Activated T-cell treated with anti-CD3 and anti-CD28 coated beads, Interleukin-2, amount 50 U/mL, for 1 hour (primary cell): ENCODE measurements around the gene C2CD2.

Experiments used
- DNase-seq: peaks from one replicate; pipeline ENCODE4 v3.0.0-alpha.2; 2020

The C2CD2 gene

DNA sequence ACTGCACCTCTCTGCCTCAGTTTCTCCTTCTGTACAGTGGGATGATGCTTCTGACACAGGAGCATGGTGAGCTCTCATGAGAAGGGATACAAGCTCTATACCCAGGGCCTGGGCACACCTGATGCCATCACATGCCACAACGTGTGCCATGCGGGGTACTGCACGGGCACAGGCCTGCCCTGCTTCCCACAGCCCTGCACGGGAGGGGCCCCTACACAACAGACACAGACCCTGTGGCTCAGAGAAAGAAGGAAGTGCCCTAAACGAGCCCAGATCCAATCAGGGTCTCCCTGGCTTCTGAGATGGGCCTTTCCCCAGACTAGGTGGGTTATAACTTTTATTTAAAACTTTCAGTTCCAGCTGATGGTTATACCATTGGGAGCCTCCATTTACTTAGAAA, 24.6 kb downstream of the C2CD2 start:
- DNase-seq: no peak

DNA sequence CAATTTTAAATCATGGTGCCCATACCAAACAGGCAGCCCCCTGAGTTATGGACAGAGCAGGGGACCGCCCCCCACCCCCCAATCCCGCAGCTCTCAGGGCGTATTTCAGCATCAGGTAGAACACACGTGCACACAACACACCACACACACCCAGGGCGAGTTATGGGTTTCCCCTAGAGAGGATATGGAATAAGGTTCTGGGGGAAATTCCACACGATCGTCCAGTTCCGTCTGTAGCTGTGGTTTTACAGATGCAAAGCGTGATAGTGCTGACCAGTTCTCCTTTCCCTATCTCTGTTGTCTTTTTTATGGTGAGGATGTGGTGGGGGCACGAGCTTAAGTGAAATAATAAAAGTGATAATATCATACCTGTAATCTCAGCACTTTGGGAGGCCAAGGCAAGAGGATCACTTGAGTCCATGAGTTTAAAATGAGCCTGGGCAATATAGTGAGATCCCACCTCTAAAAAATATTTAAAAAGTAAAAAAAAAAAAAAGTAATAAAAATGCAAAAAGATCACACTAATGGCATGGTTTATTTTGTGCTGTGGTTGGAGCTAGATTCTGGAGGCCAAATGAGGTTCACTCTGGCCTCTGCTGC, 25.1 kb downstream of the C2CD2 start:
- DNase-seq: no peak

DNA sequence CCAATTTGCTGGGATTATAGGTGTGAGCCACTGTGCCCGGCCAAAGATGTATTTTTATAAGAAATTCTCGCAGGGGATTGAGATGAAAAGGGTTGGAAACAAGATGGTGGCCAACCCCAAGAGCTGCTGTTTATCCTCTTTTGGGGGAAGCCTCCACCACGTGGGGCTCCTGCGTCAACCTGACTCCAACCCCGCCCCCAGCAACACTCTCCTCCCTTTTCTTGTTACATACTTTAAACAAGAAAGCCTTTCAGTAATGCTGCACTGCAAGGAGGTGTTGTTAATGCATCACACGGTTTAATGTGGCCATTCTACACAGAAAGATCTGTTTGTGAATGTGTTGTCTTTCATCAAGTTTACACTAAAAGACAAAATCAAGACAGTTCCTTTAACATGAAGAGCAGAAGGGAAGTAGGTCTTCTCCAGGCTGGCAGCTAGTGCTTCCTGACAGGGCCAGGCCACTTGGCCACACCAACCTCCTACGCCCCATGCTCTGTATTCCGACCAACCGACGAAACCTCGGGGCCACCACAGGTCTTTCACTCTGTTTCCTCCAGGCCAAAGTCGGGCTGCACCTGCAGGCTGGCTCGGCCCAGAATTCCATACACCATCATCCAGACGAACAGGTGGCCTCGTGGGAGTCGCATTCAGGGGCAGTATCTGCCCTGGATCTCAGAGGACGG, 25.9 kb downstream of the C2CD2 start:
- DNase-seq: no peak

DNA sequence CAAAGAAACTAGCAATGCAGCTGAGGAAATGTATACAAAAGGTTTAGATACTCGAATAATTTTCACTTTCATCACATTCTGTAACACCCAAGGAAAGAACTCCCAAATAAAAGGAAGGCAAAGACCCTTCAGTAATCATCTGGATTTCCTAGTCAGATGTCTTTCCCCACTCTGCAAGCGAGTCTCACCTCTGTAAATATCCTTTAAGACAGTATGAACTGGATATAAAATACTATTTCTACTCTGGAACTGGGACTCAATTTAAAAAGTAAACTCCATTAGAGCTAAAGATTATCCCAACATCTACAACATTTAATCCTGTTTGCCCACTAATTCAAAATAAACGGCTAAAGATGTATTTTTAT, 27.0 kb downstream of the C2CD2 start:
- DNase-seq: no peak

DNA sequence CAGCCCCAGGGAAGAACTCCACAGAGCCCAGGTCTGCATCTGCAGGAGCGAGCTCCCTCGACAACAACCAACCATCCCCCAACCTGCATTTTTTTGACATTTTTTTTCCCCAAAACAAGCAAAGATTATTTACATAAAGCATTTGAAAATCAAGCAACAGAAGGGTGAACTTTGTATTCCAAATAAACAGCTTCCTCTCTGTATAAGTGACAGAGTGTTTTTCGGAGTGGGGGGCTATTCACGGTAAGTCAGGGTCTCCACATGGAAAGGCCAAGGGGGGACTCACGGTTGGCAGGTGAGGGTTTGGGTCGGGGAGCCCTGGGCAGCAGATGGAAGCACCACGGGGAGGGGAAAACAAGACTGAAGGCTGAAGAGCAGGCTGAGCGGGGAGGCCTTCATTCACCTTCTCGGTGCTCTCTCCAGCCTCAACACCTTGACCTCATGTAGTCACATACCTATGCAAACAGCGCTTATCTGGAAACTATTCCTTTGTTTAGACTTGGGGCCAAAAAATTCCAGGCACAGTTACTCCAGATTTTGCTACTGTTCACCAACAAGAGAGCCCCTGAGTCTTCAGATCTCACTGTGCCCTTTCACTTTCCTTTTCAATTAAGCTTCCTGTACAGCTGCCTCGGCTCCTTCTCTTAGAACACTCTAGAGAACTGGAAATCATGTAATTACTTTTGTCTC, 27.6 kb downstream of the C2CD2 start:
- peak; percentile 37 for DNase-seq

DNA sequence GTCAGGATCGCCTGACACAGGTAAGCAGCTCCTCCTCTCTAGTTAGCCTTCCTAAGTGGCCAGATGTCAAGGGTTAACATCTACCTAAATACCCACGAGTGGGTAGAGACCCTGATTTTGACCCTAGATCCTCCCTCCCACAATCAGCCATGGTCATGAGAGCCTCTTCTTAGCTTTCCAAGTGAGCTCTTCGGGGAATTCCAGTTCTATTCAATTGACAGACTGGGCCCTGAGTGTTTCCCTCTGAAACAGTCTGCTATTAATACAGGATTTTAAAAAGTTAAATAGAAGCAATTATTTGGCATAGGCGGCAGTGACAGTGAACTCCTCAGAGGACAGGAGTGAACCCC, 28.1 kb downstream of the C2CD2 start:
- DNase-seq: no peak

DNA sequence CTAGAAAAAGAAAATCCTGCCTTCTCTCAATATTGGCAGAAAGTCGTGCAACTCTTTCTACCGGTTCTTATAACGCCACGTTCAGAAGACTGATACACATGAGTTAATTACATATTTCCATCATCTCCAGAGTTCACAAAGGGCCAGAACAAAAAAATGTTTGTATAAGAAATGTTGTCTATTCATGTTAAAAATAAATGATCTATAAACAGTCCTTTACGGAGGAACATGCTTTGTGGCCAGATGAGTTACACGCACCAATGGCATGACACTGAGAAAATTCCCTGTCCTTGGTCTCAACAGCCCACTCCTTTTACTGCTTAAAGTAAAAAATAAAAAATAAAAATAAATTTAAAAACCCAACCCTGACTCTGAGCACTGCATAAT, 29.5 kb downstream of the C2CD2 start:
- no peak for DNase-seq

DNA sequence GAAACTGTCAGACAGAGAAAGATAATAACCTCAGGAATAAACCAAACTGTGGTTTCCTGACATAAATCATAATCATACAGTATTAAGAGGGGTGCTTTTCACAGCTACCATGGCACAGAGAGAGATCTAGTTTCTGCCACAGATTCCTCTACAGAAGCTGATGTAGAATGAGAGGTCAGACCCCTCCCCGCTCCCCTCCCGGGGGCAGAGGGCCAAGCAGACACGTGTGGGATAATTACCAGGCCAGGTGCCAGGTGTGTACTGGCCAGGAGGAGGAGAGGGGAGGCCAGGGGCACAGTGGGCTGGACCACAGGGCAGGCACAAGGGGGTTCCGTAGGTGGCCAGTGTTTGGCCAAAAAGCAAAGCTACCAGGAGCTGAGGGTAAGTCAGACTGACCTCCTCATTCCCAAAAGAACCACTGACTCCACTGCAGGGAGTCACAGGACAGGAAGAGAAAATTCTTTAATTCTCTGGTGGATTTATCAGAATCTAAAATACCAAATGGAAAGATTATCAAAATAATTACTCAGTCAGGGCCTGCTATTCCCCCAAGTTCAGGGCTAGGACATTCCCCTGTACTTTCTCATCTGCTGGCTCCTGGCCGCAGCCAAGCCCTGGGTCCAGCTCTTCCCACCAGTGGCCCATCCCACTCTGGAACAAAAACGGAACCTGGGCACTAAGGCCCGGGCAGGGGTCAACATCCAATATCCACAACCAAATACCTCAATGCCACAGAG, 30.0 kb downstream of the C2CD2 start:
- DNase-seq: no peak

DNA sequence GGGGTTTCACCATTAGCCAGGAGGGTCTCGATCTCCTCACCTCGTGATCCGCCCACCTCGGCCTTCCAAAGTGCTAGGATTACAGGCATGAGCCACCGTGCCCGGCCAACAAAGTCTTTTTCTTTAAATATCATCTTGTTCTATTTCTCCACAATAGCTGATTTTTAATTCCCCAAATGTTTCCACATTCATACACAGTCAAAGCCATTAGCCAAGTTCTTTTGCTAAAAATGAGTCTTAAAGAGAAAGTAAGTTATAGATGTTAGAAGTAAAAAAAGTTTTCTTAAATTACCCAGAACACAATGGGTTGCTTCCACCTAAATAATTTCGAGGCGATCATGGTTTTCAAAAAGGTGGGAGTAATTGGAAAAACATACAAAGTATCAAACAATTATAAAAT, 30.6 kb downstream of the C2CD2 start:
- no peak for DNase-seq

DNA sequence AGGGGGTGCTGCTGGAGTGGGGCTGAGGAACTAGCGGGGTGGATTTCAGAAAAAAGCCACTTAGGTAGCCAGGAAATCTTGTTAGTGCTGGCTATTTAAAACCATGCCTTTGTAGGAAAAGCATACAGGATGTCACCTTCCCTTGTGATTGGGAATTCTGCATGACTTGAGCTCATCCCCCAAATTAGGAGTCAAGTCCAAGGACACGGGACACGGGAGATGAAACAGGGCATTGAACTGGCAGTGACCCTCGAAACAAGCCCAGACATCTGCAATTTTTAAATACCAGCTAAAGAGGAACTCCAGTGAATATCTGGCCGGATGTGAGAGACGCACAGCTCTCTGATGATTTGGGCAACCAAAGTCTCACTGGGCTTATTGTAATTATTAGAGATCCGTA, 32.8 kb downstream of the C2CD2 start:
- DNase-seq: no peak

DNA sequence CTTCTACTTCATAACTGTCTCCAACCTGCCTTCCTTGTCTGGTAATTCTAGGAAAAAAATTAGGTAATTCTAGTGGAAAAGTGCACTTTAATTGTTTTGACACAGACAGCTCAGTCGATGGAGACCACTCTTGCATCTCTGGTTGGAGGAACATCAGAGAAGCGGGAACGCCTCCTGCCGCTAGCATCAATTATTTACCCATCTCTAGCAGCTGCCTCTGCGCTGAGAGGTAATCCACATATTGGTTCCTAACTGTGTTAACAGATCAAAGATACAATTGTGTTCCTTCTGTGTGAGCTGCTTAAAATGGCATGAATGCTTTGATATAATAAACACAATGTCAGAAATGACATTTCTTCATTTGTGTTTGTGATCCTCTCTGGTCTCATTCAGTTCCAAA, 33.3 kb downstream of the C2CD2 start:
- no peak for DNase-seq

DNA sequence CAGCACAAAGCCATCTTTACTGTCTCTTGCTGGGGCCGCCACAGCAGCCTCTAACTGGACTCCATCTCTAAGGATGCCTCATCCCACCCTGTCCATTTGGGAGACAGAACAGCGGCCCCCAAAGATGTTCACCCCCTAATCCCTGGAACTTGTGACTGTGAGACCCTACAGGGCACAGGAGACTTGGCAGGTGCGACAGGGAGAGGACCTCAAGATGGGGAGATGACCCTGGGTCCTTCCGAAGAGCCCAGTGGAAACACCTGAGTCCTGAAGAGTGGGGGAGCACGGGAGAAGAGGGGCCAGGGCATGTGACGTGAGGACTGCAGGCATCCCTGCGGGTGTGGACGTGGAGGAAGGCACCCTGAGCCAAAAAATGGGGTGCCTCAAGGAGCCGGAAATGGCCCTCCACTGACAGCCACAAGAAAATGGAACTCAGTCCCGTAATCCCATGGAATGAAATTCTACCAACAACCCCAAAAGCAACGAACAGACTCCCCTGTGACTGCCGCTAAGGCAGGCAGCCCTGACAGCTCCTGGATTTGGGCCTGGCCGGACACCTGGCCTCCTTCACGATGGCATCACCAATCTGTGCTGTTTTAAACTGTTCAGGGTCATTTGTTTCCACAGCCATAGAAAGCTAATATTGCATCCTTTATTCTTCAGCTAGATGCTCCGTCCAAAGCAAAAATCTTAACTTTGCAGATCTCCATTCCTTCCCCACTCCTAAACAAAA, 34.0 kb downstream of the C2CD2 start:
- no peak for DNase-seq

DNA sequence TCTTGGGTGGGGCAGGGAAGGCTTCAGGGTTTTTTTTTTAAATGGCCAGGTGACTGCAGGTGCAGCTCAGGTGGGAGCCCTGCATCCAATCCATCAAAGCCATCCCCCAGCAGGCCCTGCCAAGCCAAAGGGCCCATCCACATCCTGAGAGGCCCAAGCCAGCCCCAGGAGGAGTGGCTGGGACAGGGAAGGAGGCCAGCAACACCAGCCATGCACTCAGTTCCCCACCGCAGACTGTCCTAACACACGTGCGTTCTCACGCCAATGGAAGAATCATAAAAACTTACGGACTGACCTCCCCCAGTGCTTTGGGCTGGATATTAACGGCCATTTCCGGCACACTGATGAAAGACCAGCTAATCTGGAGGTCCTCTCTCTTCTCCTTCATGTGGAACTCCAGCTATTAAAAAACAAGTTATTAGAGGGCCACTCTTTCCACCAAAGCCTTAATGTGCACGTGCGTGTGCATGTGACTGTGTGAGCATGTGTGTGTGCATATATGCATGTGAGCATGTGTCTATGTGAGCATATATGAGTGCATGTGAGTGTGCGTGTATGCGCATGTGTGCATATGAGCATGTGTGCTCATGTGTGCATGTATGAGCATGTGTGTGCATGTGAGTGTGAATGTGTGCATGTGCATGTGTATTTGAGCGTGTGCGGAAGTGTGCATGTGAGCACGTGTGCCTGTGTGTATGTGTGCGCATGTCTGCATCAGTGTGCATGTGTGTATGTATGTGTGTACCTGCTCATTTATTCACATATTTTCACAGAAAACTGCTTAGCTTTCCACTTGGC, 35.1 kb downstream of the C2CD2 start:
- no peak for DNase-seq

DNA sequence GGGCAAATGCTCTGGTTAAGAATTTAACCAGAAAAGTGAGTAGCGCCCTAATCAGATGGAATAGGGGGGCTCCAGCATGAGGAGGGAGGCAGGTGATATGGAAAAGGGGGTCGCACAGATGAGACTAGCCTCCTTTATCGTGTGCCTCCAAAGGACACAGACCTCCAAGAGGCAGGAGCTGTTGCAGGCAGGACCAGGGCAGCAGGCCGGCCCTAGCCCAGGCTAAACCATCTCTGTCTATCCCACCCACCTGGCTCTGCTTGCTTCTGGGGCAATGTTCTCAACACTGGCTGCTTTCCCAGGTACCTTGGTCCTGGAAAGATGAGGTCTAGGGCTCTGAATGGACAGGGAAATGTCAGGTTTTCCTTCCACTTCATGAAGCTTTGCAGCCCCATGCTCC, 36.3 kb downstream of the C2CD2 start:
- no peak for DNase-seq

DNA sequence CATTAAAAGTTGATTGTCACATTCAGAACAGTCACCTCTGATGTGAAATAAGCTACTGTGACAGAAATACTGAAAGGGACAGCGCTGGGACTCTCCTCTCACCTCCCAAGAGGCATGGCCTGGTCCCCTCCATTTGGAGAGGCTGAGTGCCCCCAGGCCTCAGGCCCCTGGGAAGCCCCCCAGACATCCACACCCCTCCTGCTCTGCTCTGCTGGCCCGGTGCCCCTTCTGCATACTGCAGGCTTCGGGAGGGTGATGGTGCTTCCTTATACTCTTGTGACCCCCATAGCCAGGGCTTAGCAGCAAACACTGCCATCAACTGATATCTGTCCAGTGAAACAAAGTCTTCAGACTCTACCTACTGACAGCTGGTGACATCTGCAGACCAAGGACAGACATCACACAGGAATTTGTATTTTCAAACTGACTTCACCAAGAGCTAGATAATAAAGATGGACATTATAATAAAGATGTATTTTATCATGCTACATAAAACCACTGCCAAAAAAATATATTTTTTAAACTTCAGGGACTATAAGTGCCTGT, 36.9 kb downstream of the C2CD2 start:
- no peak for DNase-seq

DNA sequence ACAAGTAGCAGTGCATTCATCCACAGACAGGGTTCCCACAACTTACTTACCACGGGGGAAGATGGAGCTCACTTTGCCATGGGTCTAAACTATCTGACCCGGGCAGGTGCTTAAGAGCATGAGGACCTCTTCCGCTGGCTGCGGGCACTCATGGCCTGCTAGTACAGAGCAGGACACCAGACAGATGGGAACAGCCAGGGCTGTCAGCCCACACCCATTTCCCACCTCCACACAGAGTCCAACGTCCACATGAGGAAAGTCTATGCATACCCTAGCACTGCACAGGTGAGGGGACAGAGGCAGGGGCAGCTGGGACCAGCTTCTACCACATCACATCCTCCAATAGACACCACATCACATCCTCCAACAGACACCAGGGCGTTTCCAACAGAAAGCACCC, 38.9 kb downstream of the C2CD2 start:
- no peak for DNase-seq

DNA sequence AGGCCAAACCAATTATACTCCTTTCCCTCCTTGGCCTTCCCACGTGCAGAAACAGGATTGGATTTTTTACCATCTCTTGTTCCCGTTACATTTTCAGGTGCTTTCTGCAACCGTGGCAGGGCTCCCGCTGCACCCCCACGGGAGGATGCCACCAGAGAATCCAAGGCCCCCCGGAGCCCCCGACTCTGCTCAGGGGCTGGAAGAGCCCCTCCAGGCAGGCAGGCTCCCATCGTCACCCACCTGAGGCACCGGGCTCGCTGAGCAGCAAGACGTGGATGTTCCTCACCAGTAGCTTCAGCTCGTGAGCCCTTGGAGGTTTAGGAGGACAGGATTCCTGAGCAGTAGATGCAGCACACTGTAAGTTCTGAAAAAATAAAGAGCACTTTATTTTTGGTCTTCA, 39.5 kb downstream of the C2CD2 start:
- DNase-seq: no peak

DNA sequence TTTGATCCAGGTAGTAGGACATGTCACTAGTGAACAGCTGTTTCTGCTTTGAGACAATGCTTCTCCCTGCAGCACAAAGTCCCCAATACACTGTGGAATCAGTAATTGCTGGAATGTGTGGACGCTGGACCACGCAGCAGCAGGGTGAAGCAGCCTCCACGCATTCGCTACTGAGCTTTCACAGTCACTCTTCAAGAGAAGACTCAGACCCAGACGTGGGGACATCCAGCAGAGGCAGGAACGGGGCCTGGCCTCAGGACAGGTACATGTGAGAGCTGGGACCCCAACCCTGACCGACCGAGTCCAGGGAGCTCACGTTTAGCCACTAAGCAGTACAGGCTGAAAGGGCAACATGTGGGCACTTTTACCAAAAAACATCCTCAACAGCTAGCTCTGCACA, 40.6 kb downstream of the C2CD2 start:
- no peak for DNase-seq

DNA sequence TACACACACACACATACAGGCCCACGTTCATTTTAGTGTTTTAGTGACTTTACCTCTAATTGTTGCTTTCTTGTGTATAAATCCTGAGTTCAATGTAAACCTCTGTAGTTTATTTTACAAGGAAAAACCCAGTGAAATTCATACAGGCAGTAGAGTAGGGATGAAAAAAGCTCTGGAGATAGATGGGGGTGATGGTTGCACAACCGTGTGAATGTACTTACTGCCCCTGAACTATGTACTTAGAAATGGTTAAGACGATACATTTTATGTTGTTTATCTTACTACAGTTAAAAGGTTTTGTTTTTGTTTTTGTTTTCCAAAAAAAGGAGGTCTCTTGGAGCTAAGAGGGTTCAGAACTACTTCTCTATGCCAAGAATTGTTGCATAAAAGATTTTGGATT, 45.0 kb downstream of the C2CD2 start:
- no peak for DNase-seq

DNA sequence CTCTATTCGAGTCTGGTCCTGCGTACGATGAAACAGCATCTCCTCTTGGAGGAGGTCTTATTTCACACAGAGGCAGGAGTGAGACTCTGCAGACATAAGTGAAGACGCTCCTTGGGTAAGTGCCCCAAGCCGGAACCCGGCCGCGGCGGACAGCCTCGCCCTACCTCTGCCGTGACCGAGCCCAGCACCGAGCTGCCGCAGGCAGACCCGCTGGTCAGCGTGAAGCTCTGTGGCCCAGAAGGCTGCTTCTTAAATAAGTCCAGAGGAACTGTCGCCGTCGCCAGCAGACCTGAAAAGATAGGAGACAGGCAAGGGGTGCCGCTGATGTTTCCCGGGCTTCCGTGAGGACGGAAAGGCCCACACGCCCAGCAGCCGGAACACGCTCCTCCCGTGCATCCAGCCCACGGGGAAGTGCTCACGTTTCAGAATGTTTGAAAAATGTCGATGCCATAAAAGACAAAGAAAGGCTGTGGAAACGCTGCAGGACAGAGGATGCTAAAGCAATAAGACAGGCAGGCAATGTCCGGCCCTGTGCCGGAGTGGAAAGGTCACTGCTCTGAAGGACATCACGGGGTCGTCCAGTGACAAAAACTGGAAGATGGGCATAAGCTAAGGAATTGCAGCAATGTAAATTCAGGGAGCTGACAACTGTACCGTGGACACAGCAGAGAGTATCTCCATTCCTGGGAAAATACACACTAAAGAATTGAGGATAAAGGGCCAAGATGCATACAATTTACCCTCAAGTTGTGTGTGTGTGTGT, 46.1 kb downstream of the C2CD2 start:
- no peak for DNase-seq

DNA sequence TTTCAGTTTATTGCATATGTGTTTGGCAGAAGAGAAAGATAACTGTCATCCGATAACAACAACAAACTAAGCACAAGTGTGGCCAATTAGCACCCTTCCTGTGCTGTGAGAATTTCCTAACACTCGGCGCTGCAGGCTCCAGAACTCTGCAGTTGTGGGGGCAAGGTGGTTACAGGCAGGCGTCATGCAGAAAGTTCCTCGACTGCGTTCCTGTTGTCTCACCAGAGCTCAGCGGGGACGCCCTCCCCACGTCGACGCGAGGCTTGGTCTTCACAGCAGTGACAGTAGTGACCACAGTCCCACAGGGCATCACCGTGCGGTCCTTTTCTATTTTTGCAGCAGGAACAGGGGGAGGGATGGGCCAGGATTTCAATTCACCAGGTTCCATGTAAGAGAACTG, 47.0 kb downstream of the C2CD2 start:
- DNase-seq: no peak
